Stomach (tissue), 4 donors: Measurements from ENCODE around the gene RACGAP1.

Experiments
- CTCF ChIP-seq, 7 experiments: fragments of 450-650 bp in 4 of 7; fragments of 200-600 bp in 3 of 7; sonication (generic) in 3 of 7; IDR thresholded peaks; one replicate each; pipeline ENCODE4 v1.5.1; 2016 to 2019; ENCODE audit warnings: antibody characterized with exemption in 7 of 7, control low read depth in 2 of 7, mild to moderate bottlenecking in 1 of 7
- POLR2A ChIP-seq, 4 donors: fragments of 450-650 bp; IDR thresholded peaks; one replicate each; pipeline ENCODE4 v1.6.1; 2016; ENCODE audit warnings: antibody characterized with exemption in 4 of 4, control low read depth in 2 of 4, mild to moderate bottlenecking in 1 of 4, moderate library complexity in 1 of 4

- TF ChIP-seq CTCF (IDR thresholded peaks at IDR 0.05) (no peak), POLR2A (IDR thresholded peaks at IDR 0.05) (no peak)
These were observed 57.5 kb downstream of the RACGAP1 start for GRCh38 chr12:49967777-49968250.
